Activated CD8-positive, alpha-beta memory T cell treated with anti-CD3 and anti-CD28 coated beads, Interleukin-2, amount 10 ng/mL, durations not matched to agents 7 days and 5 days (primary cell): Measurements from ENCODE around the gene ZBTB42. TPM values are rescaled to one million over a fixed set of nuclear protein-coding genes. Genes with fewer than 3 reads are reported as not detected.
A peak's percentile ranks its signal among the peaks of the same experiment; 100 is the strongest.

ENCODE experiments used
- ATAC-seq: fragments of 150-1000 bp; cut with Tn5 transposase; one replicate; pipeline ENCODE4 v1.10.0; 2021; ENCODE audit warnings: moderate library complexity
- CTCF ChIA-PET: fragments of 350-600 bp; sonication (Branson Sonifier 250); formaldehyde crosslinking; loops from one replicate; lab custom pipeline; 2021; ENCODE audit warnings: antibody characterized with exemption; lab: Charles Lee
- DNase-seq: peaks from one replicate; pipeline ENCODE4 v3.0.0-alpha.2; 2020
- H3K27ac Mint-ChIP-seq: one replicate; pipeline ENCODE4 v1.8.0; 2021; ENCODE audit warnings: mild to moderate bottlenecking, mixed read lengths
- H3K27me3 Mint-ChIP-seq: one replicate; pipeline ENCODE4 v1.8.0; 2021; ENCODE audit warnings: mixed read lengths
- H3K36me3 Mint-ChIP-seq: one replicate; pipeline ENCODE4 v1.8.0; 2021; ENCODE audit warnings: mild to moderate bottlenecking, mixed read lengths
- H3K4me1 Mint-ChIP-seq: one replicate; pipeline ENCODE4 v1.8.0; 2021; ENCODE audit warnings: mixed read lengths
- H3K4me3 Mint-ChIP-seq: one replicate; pipeline ENCODE4 v1.8.0; 2021; ENCODE audit warnings: mild to moderate bottlenecking, moderate library complexity, mixed read lengths
- H3K9me3 Mint-ChIP-seq: one replicate; pipeline ENCODE4 v1.8.0; 2022; ENCODE audit warnings: low read depth, mixed read lengths
- total RNA-seq, 2 experiments: library from RNA; stranded (reverse); gene quantifications; one replicate each; pipeline ENCODE4 v1.2.3, GENCODE V29; 2021

Gene ZBTB42
- total RNA-seq, 2 experiments from 2014 or later: 4.9 to 5.5 TPM

- DNase-seq (no peak), ATAC-seq (no peak)
- Mint-ChIP-seq H3K27me3 (no peaks in the 10 kb centered on the region), H3K9me3 (no peaks in the 10 kb centered on the region), H3K4me3 (no peak overlapping the region), H3K4me1 (peaks cover 8% of the 10 kb centered on the region), H3K27ac (no peak overlapping the region), H3K36me3 (peaks cover 5% of the 10 kb centered on the region)
- CTCF ChIA-PET: interaction anchor here (1.2 to 2.2 kb wide), 2 partner anchors 18 to 19 kb away, joined by 4 to 7 read pairs; no protein-coding TSS in a partner anchor
These were observed 12.6 kb upstream of the ZBTB42 start for GRCh38 chr14:104788161-104788818.

- Mint-ChIP-seq H3K4me3 (no peak overlapping the region), H3K27me3 (no peaks in the 10 kb centered on the region), H3K4me1 (peaks cover 16% of the 10 kb centered on the region), H3K36me3 (peaks cover 6% of the 10 kb centered on the region), H3K27ac (no peak overlapping the region), H3K9me3 (no peaks in the 10 kb centered on the region)
- CTCF ChIA-PET: interaction anchor here (1.0 to 2.2 kb wide), 3 partner anchors 18 to 37 kb away, joined by 3 to 7 read pairs (median 4); no protein-coding TSS in a partner anchor
- ATAC-seq (no peak), DNase-seq (no peak)
These were observed 11.8 kb upstream of the ZBTB42 start for GRCh38 chr14:104788873-104789663.

- no peaks in the 10 kb centered on the region for H3K9me3 Mint-ChIP-seq
- no peak overlapping the region for H3K27ac Mint-ChIP-seq
- H3K4me1 Mint-ChIP-seq: peaks cover 22% of the 10 kb centered on the region
- ATAC-seq (no peak), DNase-seq (no peak)
- no peaks in the 10 kb centered on the region for H3K27me3 Mint-ChIP-seq
- H3K4me3 Mint-ChIP-seq: no peak overlapping the region
- peaks cover 6% of the 10 kb centered on the region for H3K36me3 Mint-ChIP-seq
- CTCF ChIA-PET: interaction anchor here (1.0 to 2.2 kb wide), 2 partner anchors 21 to 36 kb away, joined by 3 to 7 read pairs; no protein-coding TSS in a partner anchor
These were observed 10.9 kb upstream of the ZBTB42 start for GRCh38 chr14:104789752-104790743.

DNA sequence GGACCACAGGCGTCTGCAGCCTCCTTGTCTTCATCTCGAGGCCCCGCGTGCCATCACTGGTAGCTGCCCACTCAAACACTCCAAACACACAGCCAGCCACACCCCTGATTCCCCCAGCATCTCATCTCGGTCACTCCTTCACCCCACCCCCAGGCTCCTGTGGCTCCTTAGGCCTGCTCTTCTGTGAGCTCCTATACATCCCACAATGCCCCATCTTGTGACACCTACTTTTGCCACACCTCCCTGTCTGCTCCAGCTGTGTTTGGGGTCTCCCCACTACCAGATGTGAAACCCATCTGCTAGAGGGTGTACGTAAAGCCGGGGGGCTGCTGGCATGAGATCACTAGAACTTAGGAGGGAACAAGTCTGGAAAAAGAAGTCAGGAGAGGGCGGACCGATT lies 9.5 kb upstream of the ZBTB42 start:
- Mint-ChIP-seq H3K4me3 (no peak overlapping the region), H3K27me3 (no peaks in the 10 kb centered on the region)
- CTCF ChIA-PET: interaction anchor here (1.2 to 1.3 kb wide), 2 partner anchors 23 to 35 kb away, joined by 3 to 4 read pairs; no protein-coding TSS in a partner anchor

GRCh38 chr14:104792101-104792884 lies 8.6 kb upstream of the ZBTB42 start:
- CTCF ChIA-PET: interaction anchor here (0.8 to 1.2 kb wide), 2 partner anchors 8 to 23 kb away, joined by 3 read pairs; partner anchors contain the start of gene ZBTB42
- DNase-seq (no peak), ATAC-seq (no peak)
- Mint-ChIP-seq H3K27ac (no peak overlapping the region), H3K9me3 (no peaks in the 10 kb centered on the region), H3K36me3 (peaks cover 6% of the 10 kb centered on the region), H3K4me3 (no peak overlapping the region), H3K4me1 (peaks cover 29% of the 10 kb centered on the region), H3K27me3 (no peaks in the 10 kb centered on the region)

More for the DNA sequence above, 9.5 kb upstream of the ZBTB42 start:
- H3K4me1 Mint-ChIP-seq: peaks cover 28% of the 10 kb centered on the region
- peaks cover 6% of the 10 kb centered on the region for H3K36me3 Mint-ChIP-seq
- no peaks in the 10 kb centered on the region for H3K9me3 Mint-ChIP-seq
- H3K27ac Mint-ChIP-seq: no peak overlapping the region
- DNase-seq: no peak
- no peak for ATAC-seq

DNA sequence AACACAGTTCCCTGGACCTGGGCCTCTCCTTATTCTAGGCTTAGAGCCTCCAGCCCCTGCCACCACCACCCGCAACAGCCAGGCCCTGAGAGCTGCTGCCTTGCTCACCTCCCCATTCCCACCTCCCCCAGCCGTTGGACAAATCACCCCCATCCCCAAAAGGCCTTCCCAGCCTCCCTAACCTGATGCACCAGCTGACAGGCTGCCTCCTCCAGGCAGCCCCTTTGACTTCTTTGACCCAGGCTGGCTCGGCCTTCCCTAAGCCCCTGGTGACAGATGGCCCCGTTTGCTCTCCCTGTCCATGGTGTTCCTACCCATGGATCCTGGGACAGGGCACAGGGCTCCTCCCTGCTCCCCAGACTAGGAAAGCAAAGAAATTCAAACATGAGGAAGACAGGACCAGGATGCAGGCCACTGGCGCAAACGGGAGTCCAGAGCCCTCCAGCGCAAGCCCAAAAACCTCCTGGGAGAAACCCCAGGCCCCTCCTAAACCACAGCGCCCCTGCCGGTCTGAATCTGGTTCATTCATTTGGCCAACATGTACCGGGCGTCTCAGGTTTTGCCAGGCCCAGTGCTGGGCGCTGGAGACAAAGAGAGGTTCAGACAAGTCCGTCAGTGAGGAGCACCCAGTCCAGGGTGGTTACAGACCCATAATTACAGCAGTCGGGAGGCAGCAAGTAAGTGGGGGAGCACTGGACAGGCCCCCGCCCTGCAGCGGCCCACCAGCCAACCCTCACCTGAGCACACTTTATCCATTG lies 7.8 kb upstream of the ZBTB42 start:
- Mint-ChIP-seq H3K4me3 (peak overlapping the region; percentile 88), H3K27me3 (no peaks in the 10 kb centered on the region), H3K27ac (peak overlapping the region; percentile 86), H3K9me3 (no peaks in the 10 kb centered on the region), H3K4me1 (peaks cover 29% of the 10 kb centered on the region), H3K36me3 (peaks cover 6% of the 10 kb centered on the region)
- DNase-seq: no peak
- CTCF ChIA-PET: interaction anchor here (0.8 kb wide), 1 partner anchor 8 kb away, joined by 3 read pairs; the partner anchor contains the start of gene ZBTB42
- ATAC-seq: no peak

GRCh38 chr14:104793703-104793959 lies 7.3 kb upstream of the ZBTB42 start:
- DNase-seq (no peak), ATAC-seq (no peak)
- CTCF ChIA-PET: interaction anchor here (1.5 kb wide), 1 partner anchor 25 kb away, joined by 12 read pairs; no protein-coding TSS in a partner anchor
- H3K4me1 Mint-ChIP-seq: peaks cover 29% of the 10 kb centered on the region
- peak overlapping the region; percentile 88 for H3K4me3 Mint-ChIP-seq
- peak overlapping the region; percentile 86 for H3K27ac Mint-ChIP-seq
- peaks cover 6% of the 10 kb centered on the region for H3K36me3 Mint-ChIP-seq
- no peaks in the 10 kb centered on the region for H3K9me3 Mint-ChIP-seq
- no peaks in the 10 kb centered on the region for H3K27me3 Mint-ChIP-seq

DNA sequence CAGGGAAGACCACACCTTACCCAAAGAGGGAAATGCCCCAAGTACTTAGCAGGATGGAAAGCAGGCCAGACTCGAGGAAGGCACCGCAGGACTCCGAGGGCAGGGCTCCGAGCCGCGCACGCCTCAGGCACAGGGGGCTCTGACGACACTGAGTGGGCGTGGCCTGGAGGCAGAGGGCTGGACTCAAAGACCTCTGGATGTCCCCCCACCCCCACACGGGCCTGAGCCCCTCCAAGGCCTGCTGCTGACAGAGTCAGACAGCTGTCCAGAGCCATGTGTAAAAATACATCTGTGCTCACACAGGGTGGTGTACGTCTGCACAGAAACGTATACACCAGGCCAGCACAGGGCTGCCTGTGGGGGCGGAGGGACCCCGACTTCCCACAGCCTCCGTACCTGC lies 6.8 kb upstream of the ZBTB42 start:
- CTCF ChIA-PET: interaction anchor here (1.1 to 2.5 kb wide), 4 partner anchors 26 to 42 kb away, joined by 3 to 13 read pairs (median 8); no protein-coding TSS in a partner anchor
- no peaks in the 10 kb centered on the region for H3K9me3 Mint-ChIP-seq
- H3K36me3 Mint-ChIP-seq: peaks cover 6% of the 10 kb centered on the region
- H3K27ac Mint-ChIP-seq: peak overlapping the region; percentile 86
- H3K27me3 Mint-ChIP-seq: no peaks in the 10 kb centered on the region
- DNase-seq (peak; percentile 74), ATAC-seq (peak; percentile 17)
- H3K4me3 Mint-ChIP-seq: peak overlapping the region; percentile 88
- H3K4me1 Mint-ChIP-seq: peaks cover 29% of the 10 kb centered on the region

GRCh38 chr14:104794631-104794992 lies 6.3 kb upstream of the ZBTB42 start:
- Mint-ChIP-seq H3K4me1 (peaks cover 29% of the 10 kb centered on the region), H3K36me3 (peaks cover 6% of the 10 kb centered on the region), H3K9me3 (no peaks in the 10 kb centered on the region), H3K27me3 (peaks cover 3% of the 10 kb centered on the region), H3K4me3 (peak overlapping the region; percentile 88), H3K27ac (peak overlapping the region; percentile 86)
- ATAC-seq: peak; percentile 15
- DNase-seq: no peak
- CTCF ChIA-PET: interaction anchor here (0.7 to 2.5 kb wide), 5 partner anchors 26 to 42 kb away, joined by 3 to 13 read pairs (median 3); no protein-coding TSS in a partner anchor

DNA sequence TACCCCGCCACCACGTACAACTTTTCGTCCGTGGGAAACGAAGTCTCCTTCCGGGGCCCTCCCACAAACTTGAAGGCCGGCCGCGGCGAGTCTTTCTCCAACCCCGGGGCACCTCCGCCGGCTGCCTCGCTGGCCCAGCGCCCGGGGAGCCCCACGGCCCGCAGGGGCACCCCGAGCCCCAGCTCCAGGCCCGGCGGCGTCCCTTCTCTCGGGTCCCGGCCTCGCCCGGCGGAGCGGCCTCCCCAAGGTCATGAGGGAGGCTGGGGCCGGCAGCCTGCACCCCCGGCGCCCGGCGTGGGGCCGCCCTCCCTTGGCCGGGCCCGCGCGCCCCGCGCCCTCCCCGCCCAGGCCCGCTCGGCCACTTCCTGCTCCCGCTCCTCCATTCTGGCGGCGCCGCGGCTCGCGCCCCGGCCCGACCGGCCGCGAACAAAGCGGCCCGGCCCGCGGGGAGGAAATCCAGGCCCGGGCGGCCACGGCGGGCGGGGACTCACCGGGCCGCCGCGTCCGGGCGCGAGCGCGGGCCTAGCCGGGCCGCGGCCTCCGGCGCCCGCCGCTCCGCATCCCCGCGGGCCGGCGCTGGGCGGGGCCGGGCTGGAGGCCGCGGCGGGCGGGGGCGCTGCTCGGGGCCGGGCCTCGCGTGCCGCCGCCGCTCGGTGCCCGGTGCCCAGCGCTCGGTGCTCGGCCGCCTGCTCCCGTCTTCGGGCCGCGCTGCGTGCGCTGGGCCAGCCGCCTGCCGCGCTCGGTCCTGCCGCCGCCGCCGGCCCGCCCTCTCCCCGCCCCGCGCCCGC lies 5.7 kb upstream of the ZBTB42 start, which contains the start of gene AKT1:
Gene AKT1 (minus strand): TSS at position 756 of the 788 bp plus-strand sequence. CDS start 3,105 bp downstream, outside the sequence.
- Mint-ChIP-seq H3K36me3 (peaks cover 6% of the 10 kb centered on the region), H3K9me3 (no peaks in the 10 kb centered on the region), H3K27me3 (peaks cover 6% of the 10 kb centered on the region), H3K27ac (peak within 1 kb of the TSS; percentile 86), H3K4me3 (peak within 1 kb of the TSS; percentile 88), H3K4me1 (peaks cover 32% of the 10 kb centered on the region)
- peak; percentile 68 for ATAC-seq
- peak; percentile 56 for DNase-seq
- CTCF ChIA-PET: interaction anchor here (0.7 to 2.5 kb wide), 5 partner anchors 27 to 43 kb away, joined by 3 to 13 read pairs (median 3); no protein-coding TSS in a partner anchor
